GM19025 (cell line): ENCODE measurements around the gene ACMSD.
"Not testable (repeated sequence)": the region's sequence is repeated elsewhere in the genome, so short reads cannot be mapped to it uniquely, and the experiment has no call there.

ENCODE experiments used
- ATAC-seq: cut with Tn5 transposase; IDR thresholded peaks from one replicate; pipeline ENCODE4 v1.9.1; 2021; ENCODE audit warnings: mild to moderate bottlenecking, low read depth, moderate library complexity; ENCODE audit not compliant: unreplicated experiment

Gene ACMSD

GRCh38 chr2:134838143-134838620 lies at the start of gene ACMSD:
ACMSD (plus strand) TSS chr2:134838616; CDS start chr2:134838683, 67 bp downstream.
- no peak for ATAC-seq

GRCh38 chr2:134790487-134790886 lies 47.9 kb upstream of the ACMSD start:
- ATAC-seq: no peak

GRCh38 chr2:134791616-134792015 lies 46.8 kb upstream of the ACMSD start:
- ATAC-seq: no peak

- ATAC-seq: no peak
Observed at GRCh38 chr2:134792186-134792585, 46.2 kb upstream of the ACMSD start.

GRCh38 chr2:134795765-134796164 lies 42.7 kb upstream of the ACMSD start:
- no peak for ATAC-seq

GRCh38 chr2:134796373-134796772 lies 42.0 kb upstream of the ACMSD start:
- no peak for ATAC-seq

GRCh38 chr2:134799936-134800335 lies 38.5 kb upstream of the ACMSD start:
- ATAC-seq: no peak

GRCh38 chr2:134800341-134800740 lies 38.1 kb upstream of the ACMSD start:
- ATAC-seq: no peak

GRCh38 chr2:134803609-134804405 lies 34.6 kb upstream of the ACMSD start:
- not testable (repeated sequence) for ATAC-seq

GRCh38 chr2:134815741-134816140 lies 22.7 kb upstream of the ACMSD start:
- ATAC-seq: no peak

- ATAC-seq: no peak
Observed at GRCh38 chr2:134818321-134818720, 20.1 kb upstream of the ACMSD start.

- no peak for ATAC-seq
Observed at GRCh38 chr2:134819334-134819733, 19.1 kb upstream of the ACMSD start.

GRCh38 chr2:134823431-134823830 lies 15.0 kb upstream of the ACMSD start:
- no peak for ATAC-seq

GRCh38 chr2:134823832-134824231 lies 14.6 kb upstream of the ACMSD start:
- no peak for ATAC-seq

GRCh38 chr2:134825716-134826115 lies 12.7 kb upstream of the ACMSD start:
- ATAC-seq: not testable (repeated sequence)

GRCh38 chr2:134835471-134835870 lies 2.9 kb upstream of the ACMSD start:
- ATAC-seq: no peak

- no peak for ATAC-seq
Observed at GRCh38 chr2:134836986-134837385, 1.4 kb upstream of the ACMSD start.

- ATAC-seq: no peak
Observed at GRCh38 chr2:134839649-134840048, 1.2 kb downstream of the ACMSD start.

GRCh38 chr2:134842930-134843490 lies 4.6 kb downstream of the ACMSD start:
- no peak for ATAC-seq

GRCh38 chr2:134843968-134844367 lies 5.6 kb downstream of the ACMSD start:
- no peak for ATAC-seq

- no peak for ATAC-seq
Observed at GRCh38 chr2:134845028-134845427, 6.6 kb downstream of the ACMSD start.

GRCh38 chr2:134845719-134846118 lies 7.3 kb downstream of the ACMSD start:
- no peak for ATAC-seq
